HUDEP-2 (cell line): ENCODE results near the gene LDLRAD4.

ENCODE experiments used
- DNase-seq, 76 experiments: peaks; one replicate each; lab custom pipeline; 2025; ENCODE audit not compliant: unreplicated experiment in 76 of 76; lab: John Stamatoyannopoulos, UW

Gene LDLRAD4

DNA sequence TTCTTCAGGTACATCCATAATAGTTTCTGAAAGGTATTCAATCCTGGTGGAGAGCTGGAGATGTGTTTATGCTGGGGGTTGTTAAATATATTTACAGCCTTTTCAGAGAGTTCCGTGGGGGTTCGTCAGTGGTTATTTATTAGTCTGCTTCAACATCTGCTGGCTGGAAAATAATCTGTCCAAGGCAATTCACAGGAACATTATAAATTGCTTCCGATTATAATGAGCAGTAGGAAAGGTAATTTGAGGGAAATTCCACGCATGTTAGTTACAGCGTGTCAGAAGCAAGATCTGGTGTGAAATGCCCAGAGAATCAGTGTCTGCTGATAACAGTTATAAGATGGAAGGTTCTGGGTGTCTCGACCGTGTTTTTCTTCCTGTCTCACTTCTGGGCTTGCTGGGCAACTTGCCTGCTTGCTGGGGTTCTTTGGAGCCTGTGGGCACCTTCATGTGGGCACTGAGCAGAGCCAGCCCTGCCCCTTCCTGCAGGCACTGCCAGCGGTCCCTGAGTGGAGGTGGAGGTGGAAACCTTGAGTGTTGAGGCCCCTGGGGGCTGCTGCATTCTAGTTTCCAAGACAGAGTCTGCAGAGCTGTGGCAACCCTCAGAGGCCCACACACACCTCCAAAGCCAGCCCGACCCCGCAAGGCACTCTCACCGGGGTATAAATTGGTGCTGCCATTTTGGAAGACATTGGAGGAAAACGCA, 322.1 kb downstream of the LDLRAD4 start:
- no peak for DNase-seq

GRCh38 chr18:13541621-13542519, 323.3 kb downstream of the LDLRAD4 start:
- DNase-seq = no peak

GRCh38 chr18:13542520-13542847, 323.9 kb downstream of the LDLRAD4 start:
- DNase-seq = no peak

DNA sequence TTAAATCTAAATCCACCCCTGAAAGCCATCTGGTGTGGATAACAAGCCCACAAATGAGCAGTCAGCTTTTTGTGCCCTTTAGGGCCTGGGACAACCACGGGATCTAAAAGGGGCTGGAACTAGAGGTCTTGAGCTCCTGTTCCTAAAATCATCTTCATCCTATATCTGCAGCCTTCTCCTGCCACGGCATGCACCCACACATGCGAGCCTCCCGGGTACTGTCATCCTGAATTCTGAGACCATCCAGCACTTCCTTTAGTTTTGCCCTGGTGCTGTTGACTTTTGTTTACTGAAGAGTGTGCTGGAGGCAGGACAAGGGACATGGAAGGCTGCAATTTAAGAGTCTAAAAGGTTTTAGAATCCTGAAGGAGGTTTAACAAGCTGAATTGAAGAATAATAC, 324.6 kb downstream of the LDLRAD4 start:
- no peak for DNase-seq

DNA sequence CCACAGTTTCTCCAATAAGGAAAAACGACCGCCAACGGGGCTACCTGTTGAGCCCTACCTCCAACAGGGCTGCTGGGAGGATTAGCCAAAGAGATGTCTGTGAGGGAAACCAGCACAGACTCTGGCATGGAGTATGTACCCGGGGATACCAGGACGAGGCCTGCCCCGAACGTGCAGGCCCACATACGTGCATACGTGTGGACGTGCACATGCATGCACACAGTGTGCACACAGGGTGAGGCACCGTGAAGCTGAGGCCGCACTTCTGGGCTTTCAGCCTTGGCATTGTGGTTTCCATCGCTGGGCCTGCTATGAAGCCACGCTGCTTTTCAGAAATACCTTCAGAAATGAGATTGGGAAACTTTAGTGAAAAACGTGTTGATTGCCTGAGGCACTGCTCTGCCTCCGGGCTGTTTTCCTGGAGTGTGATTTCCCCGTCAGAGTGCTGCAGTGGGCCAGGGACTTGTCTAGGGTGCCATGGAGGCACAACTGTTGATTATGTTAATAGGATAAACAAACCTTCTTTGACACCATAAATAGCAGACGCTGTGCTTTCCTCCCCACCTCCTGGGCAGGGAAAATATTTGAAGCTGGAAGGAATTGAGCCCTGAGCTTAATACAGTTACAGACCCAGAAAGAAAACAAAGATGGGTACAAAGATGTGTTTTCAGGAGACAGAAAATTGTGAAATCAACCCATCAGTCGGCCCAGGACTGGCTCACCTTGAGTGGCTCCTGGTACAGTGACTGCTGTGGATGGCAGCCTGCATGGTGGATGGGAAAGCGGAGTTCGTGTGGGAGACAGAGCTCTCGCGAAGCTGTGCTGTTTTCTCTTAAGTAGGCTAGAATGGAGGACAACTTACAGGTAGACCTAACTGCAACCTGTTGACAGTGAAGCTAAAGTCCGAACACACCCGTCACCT, 325.5 kb downstream of the LDLRAD4 start:
- DNase-seq = no peak

- DNase-seq = no peak
These were observed 326.4 kb downstream of the LDLRAD4 start for GRCh38 chr18:13544953-13545352.

DNA sequence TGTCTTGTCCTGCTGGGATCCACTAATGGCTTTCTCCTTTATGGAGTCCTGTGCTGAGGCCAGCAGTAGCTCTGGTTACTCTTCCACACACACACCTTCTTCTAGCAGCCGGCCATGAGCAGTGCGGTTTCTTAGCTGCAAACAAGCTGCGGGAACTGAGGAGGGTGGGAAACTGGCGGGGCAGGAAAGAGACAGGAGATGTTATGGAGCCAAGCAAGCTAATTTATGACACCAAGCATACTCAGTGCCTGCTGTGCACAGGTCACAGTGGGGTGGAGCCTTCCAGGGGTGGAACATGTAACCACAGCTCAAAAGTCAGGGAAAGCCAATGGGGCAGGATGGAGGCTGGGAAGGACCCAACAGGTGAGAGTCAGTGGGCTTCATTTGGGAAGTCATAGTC, 327.0 kb downstream of the LDLRAD4 start:
- DNase-seq = no peak

DNA sequence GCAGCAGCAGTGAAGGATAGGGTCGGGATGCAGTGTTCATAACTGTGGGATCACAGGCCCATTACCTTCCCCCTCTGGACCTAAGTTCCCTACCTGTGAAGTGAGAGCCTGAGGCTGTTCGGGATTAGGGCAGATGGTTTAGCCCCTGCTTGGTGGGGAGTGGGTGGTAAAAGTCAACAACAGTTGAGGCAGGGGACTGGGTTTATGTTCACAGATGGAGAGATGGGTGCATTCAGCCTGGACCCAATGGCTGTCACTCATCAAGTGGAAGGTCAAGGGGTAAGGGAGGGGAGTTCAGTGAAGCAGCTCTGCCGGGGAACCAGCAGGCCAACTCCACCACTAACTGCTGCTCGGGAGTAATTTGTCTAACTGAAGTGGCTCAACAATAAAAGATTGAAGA, 327.4 kb downstream of the LDLRAD4 start:
- DNase-seq = no peak

DNA sequence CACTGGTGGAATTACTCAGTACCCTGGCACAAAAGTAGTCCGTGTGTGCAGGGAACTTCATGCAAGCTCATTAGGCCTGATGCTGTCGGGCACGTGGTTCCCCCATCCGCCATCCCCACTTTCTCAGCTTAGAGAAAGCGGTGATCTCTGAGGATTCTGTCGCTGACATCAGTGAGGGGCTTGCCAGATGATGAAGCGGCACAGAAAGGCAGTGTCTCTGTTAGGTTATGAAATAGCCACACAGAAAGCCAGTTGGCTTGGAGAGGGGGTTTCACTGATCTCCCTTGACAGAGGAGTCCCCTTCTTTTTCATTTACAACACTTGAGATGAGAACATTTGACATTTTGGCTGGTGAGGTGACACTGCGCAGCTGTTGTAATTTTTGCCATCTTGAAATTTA, 328.1 kb downstream of the LDLRAD4 start:
- DNase-seq = no peak

- DNase-seq = no peak
These were observed 328.8 kb downstream of the LDLRAD4 start for GRCh38 chr18:13547347-13547746.

- DNase-seq = peak in 21 of 76 experiments; percentile 1 to 63 (median 10)
These were observed 329.7 kb downstream of the LDLRAD4 start for GRCh38 chr18:13548106-13548819.

DNA sequence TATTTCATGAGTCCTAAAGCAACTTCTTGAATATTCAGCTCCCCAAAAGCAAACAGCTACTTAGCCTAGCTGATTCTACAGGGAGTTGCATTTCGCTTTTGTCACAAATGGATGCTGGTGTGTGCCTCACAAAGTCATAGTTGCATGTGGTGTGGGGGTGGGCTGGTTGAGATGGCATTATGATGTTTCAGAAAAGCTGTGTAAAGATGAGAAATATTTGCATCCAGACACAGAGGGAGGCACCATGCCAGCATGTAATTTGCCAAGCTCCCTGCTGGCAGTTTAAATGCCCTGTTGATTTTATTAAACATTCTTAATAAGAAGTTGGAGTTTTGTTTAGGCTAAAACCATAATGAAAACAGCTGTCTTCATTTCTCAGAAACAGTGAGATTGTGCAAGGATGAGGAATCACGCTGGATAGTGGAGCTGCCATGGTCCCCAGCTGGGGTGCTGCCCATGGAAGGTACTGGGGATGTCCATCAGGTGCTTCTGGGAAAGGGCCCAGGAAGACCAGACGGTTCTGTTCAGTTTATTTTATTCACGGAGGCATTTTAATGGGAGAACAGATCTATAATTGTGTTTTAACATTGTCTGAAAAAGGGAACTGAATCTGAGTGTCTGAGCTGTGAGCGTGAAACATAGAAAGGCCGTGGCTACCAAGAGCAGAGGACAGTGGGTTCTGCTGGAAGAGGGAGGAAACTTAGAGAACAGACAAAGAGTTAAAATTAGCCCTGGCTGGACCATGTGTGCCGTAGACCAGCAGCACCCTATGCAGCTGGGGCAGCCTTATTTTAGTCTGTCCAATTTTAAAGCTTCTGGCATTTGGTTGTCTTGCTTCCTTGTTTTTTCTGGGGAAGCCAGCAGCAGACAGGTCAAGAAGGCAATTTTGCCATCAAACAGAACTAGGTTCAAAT, 330.7 kb downstream of the LDLRAD4 start:
- DNase-seq = no peak

- no peak for DNase-seq
These were observed 331.3 kb downstream of the LDLRAD4 start for GRCh38 chr18:13549880-13550232.

DNA sequence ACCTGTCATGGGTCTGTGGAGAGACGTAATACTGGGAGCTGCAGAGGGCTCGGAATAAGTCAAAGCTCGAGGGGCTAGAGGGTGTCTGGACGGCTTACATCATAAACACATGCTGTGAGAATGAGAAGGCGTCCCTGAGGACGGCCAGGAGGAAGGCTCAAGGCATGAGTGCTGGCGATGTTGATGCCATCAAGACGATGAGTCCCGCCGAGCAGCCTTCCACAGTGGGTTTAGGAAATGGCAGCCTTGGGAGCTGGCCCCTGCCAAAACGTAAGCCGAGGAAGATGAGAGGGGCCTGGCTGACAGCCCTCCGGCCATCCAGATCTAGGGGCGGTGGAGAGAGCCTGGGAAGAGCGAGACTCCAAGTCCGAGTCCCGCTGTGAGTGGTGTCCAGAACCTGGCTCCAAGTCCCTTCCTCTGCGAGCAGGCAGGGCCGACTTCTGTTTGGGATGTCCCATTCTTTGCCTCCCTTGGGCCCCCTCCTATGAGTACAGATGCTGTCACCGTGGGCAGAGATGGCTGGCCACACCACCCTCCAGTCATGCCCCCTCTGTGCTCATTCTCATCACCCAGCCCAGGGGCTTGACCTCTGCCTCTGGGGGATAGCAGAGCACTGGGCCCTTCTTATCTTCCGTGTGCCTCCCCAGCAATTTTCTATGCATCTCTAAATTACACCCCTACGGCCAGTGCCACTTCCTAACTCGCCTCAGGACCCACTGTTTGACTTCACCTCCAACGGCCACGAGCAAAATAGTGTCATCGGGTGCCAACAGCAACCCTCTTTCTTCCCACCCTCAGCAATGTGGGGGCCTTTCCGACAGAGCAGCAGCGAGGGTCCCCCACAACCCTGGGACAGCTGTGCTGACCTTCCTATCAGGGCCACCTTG, 332.1 kb downstream of the LDLRAD4 start:
- DNase-seq = no peak

- DNase-seq = no peak
These were observed 332.7 kb downstream of the LDLRAD4 start for GRCh38 chr18:13551305-13551603.

DNA sequence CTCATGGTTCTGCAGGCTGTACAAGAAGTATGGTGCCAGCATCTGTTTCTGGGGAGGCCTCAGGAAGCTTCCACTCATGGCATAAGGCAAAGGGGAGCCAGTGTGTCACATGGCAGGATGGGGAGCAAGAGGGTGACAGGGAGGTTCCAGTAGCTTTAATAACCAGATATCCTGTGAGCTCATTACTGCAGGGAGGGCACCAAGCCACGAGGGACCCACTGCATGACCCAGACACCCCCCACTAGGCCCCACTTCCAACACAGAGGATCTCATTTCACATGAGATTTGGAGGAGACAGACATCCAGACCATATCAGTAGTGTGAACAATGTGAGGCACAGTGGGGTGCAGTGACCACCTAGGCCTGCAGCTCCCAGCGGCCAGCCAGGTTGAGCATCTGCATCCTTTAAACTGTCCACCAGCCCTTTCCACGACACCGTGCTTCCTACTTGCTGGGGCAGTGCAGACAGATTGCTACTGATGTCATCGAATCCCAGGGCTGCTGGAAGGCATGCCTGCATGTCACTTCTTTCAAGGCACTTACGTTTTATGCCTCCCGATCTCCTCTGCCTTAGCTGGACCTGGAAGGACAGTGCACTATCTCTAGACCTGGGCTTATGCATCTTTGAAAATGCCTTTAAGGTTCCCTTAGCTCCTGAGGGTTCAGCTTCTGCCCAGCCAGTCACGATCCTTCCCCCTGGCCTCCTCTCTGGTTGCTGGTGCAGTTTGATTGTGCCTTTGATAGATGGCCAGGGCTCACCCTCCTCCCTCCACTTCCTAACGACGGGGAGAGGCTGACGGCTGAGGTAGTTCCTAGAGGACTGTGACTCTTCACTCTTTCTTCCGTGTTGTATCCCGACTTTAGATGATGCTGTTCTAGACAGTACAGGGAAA, 333.5 kb downstream of the LDLRAD4 start:
- DNase-seq = no peak

DNA sequence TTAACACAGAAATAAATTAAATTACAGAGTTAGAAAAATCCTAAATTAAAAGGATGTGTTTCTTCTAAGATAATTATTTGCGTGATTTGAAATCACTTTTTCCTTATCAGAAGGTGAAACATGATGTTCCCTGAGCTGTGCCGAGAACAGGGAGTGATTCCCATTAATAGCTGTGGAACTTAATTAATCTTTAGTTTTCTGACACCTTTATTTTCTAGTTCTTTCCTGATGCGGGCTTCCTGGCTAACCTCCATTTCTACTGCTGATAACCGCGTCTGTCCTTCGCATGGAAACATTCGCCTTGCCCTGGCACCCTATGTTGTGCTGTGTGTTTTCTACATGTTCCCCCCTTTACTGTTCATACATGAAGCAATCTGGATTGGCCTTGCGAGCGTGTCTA, 334.9 kb downstream of the LDLRAD4 start:
- DNase-seq = no peak

GRCh38 chr18:13555192-13555591, 336.6 kb downstream of the LDLRAD4 start:
- no peak for DNase-seq
